ENCODE data around the gene KRT5.

The KRT5 gene

DNA sequence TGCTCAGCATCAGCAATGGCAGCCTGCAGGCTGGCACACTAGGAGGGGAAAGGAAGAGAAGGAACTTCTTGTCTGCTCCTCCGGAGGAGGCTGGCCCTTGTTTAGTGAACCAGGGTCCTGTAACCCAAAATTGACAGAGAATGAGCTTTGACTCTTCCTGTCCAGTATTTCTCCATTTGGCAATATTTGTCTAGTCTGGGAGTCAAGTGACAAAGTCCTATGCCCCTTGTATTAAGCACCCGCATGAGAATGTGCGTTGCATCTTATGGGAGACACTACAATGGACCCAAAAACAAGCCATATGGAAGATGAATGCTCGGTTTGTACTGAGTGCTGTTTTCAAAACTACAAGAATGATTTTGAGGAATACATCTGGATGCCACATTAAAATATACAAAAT lies 50.3 kb downstream of the KRT5 start:
- ATAC-seq (no peak), DNase-seq (no peak)
- Mint-ChIP-seq H3K27me3 (peaks cover 6% of the 10 kb centered on the region), H3K4me3 (no peak overlapping the region), H3K27ac (no peak overlapping the region), H3K4me1 (no peaks in the 10 kb centered on the region), H3K9me3 (no peaks in the 10 kb centered on the region)

DNA sequence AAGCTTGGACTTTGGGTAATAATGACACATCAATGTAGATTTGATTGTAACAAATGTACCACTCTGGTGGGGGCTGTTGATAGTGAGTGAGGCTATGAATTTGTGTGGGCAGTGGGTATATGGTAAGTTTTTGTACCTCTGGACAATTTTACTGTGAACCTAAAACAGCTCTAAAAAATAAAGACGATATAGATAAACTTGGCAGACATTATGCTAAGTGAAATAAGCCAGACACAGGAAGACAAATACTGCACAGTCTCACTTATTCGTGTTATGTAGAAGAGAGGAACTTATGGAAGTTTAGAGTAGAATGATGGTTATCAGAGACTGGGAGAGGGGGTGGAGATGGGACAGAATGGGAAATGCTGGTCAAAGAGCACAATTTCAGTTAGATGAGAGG lies 55.3 kb downstream of the KRT5 start:
- ATAC-seq (no peak), DNase-seq (no peak)
- Mint-ChIP-seq H3K27me3 (peaks cover 30% of the 10 kb centered on the region), H3K9me3 (no peaks in the 10 kb centered on the region), H3K27ac (no peak overlapping the region), H3K4me1 (no peaks in the 10 kb centered on the region), H3K4me3 (no peak overlapping the region)

Data from stimulated activated naive CD8-positive, alpha-beta T cell treated with anti-CD3 and anti-CD28 coated beads, Interleukin-15, amount 100 ng/mL, for 72 hours (primary cell).